Measurements from ENCODE around the gene GALNT17.

Gene GALNT17

DNA sequence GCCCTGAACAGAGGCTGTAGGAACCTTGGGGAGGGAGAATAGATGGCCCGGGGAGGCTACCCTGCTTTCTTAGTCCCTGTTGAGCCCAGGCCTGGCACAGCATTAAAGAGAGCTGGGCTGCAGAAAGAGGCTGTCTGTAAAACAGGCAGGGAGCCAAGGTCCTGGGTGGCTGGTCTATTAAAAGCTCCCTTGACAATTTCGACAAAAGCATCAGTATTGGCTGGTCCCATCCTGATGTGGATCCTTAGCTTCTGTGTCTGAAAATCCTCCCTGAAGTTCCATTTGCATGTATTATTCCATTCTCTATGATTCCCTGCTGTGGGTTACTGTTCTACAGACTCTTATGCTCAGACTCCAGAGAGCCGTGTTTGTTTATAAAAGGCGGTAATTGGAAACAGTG, 158.5 kb downstream of the GALNT17 start:
- no peak overlapping the region for H3K4me3 ChIP-seq (ENCODE audit: low read length)
- H4K20me1 ChIP-seq (ENCODE audit: insufficient read depth, low read length), result no peaks in the 10 kb centered on the region
- H3K4me1 ChIP-seq (ENCODE audit: low read length), result no peaks in the 10 kb centered on the region
- TF ChIP-seq EZH2phosphoT487 (IDR thresholded peaks at IDR 0.05; ENCODE audit: low read length), result no peak
- TF ChIP-seq, protein P1, sequence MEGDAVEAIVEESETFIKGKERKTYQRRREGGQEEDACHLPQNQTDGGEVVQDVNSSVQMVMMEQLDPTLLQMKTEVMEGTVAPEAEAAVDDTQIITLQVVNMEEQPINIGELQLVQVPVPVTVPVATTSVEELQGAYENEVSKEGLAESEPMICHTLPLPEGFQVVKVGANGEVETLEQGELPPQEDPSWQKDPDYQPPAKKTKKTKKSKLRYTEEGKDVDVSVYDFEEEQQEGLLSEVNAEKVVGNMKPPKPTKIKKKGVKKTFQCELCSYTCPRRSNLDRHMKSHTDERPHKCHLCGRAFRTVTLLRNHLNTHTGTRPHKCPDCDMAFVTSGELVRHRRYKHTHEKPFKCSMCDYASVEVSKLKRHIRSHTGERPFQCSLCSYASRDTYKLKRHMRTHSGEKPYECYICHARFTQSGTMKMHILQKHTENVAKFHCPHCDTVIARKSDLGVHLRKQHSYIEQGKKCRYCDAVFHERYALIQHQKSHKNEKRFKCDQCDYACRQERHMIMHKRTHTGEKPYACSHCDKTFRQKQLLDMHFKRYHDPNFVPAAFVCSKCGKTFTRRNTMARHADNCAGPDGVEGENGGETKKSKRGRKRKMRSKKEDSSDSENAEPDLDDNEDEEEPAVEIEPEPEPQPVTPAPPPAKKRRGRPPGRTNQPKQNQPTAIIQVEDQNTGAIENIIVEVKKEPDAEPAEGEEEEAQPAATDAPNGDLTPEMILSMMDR (IDR thresholded peaks at IDR 0.05; ENCODE audit: low read length), result no peak
- no peak for TF ChIP-seq EZH2 (optimal IDR thresholded peaks at IDR 0.05; ENCODE audit: low read depth, low read length)
- no peaks in the 10 kb centered on the region for H3K79me2 ChIP-seq (ENCODE audit: low read length)
- no peaks in the 10 kb centered on the region for H3K27me3 ChIP-seq (replicated peaks; ENCODE audit: insufficient read depth, low read length)
- no peak for DNase-seq
- no peak overlapping the region for H3K27ac ChIP-seq (ENCODE audit: low read length)
- H3K36me3 ChIP-seq (replicated peaks; ENCODE audit: insufficient read depth, low read length), result no peaks in the 10 kb centered on the region
- no peak overlapping the region for H3K9ac ChIP-seq (ENCODE audit: low read length)
- H3K9me3 ChIP-seq (replicated peaks; ENCODE audit: insufficient read depth, low read length), result no peaks in the 10 kb centered on the region
- H3K9me2 ChIP-seq (replicated peaks; ENCODE audit: insufficient read depth, low read length), result no peaks in the 10 kb centered on the region
- H3F3A ChIP-seq (ENCODE audit: insufficient read depth, low read length), result no peaks in the 10 kb centered on the region
- no peak overlapping the region for H2AFZ ChIP-seq (ENCODE audit: low read length)
- H3K4me2 ChIP-seq (ENCODE audit: low read depth, low read length), result no peak overlapping the region

DNA sequence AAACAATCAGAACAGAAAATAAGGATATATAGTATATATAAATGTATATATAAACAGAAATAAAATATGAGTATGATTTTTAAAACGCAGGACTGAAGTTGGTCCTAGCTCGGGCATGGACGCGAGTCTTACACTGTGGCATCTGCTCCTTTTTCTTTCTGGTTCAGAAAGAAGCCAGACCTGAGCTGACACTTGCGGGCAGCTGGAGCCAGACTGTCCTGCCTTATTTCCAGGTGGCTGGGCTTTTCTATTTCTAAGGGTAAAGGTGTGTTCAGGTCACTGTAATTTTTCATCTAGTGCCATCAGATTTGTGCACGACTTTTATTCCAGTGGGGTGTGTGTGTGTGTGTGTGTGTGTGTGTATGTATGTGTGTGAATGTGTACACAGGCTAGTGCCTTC, 166.4 kb downstream of the GALNT17 start:
- TF ChIP-seq, protein P1 (IDR thresholded peaks at IDR 0.05; ENCODE audit: low read length), result no peak
- TF ChIP-seq EZH2phosphoT487 (IDR thresholded peaks at IDR 0.05; ENCODE audit: low read length) (no peak), EZH2 (optimal IDR thresholded peaks at IDR 0.05; ENCODE audit: low read depth, low read length) (no peak)
- H4K20me1 ChIP-seq (ENCODE audit: insufficient read depth, low read length), result no peaks in the 10 kb centered on the region

DNA sequence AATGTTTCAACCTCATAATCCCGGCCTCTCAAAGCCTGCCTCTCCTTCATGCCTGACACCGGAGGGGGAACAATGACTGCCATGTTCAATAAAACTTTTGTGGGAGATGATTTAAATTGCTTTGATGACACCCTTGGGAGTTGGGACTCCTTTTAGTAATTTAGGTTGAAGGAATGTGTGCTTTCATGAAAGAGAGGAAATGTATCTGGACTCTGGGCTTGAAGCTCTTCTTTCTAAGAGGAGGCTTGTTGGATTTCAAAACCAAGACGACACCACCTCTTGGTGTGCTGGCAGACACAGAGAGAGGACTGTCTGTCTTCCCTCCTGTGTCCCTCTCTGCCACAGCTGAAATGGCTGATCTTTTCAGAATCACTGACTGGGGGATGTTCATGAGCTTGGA, 168.1 kb downstream of the GALNT17 start:
- Histone ChIP-seq H3K27me3 (replicated peaks; ENCODE audit: insufficient read depth, low read length) (no peaks in the 10 kb centered on the region), H2AFZ (ENCODE audit: low read length) (no peak overlapping the region), H3K9ac (ENCODE audit: low read length) (no peak overlapping the region), H4K20me1 (ENCODE audit: insufficient read depth, low read length) (no peaks in the 10 kb centered on the region), H3K36me3 (replicated peaks; ENCODE audit: insufficient read depth, low read length) (no peaks in the 10 kb centered on the region), H3K9me2 (replicated peaks; ENCODE audit: insufficient read depth, low read length) (no peaks in the 10 kb centered on the region), H3K27ac (ENCODE audit: low read length) (no peak overlapping the region), H3K4me2 (ENCODE audit: low read depth, low read length) (no peak overlapping the region), H3K4me3 (ENCODE audit: low read length) (no peak overlapping the region), H3K79me2 (ENCODE audit: low read length) (no peaks in the 10 kb centered on the region), H3K4me1 (ENCODE audit: low read length) (no peaks in the 10 kb centered on the region), H3K9me3 (replicated peaks; ENCODE audit: insufficient read depth, low read length) (no peaks in the 10 kb centered on the region), H3F3A (ENCODE audit: insufficient read depth, low read length) (no peaks in the 10 kb centered on the region)
- TF ChIP-seq EZH2phosphoT487 (IDR thresholded peaks at IDR 0.05; ENCODE audit: low read length) (no peak), EZH2 (optimal IDR thresholded peaks at IDR 0.05; ENCODE audit: low read depth, low read length) (no peak)
- TF ChIP-seq, protein P1 (IDR thresholded peaks at IDR 0.05; ENCODE audit: low read length), result no peak
- no peak for DNase-seq

More for the DNA sequence above, 166.4 kb downstream of the GALNT17 start:
- Histone ChIP-seq H3K4me3 (ENCODE audit: low read length) (no peak overlapping the region), H3F3A (ENCODE audit: insufficient read depth, low read length) (no peaks in the 10 kb centered on the region), H3K9me3 (replicated peaks; ENCODE audit: insufficient read depth, low read length) (no peaks in the 10 kb centered on the region), H3K27me3 (replicated peaks; ENCODE audit: insufficient read depth, low read length) (no peaks in the 10 kb centered on the region), H3K4me2 (ENCODE audit: low read depth, low read length) (no peak overlapping the region), H3K79me2 (ENCODE audit: low read length) (no peaks in the 10 kb centered on the region), H3K27ac (ENCODE audit: low read length) (no peak overlapping the region), H3K36me3 (replicated peaks; ENCODE audit: insufficient read depth, low read length) (no peaks in the 10 kb centered on the region), H3K9me2 (replicated peaks; ENCODE audit: insufficient read depth, low read length) (no peaks in the 10 kb centered on the region), H2AFZ (ENCODE audit: low read length) (no peak overlapping the region), H3K4me1 (ENCODE audit: low read length) (no peaks in the 10 kb centered on the region), H3K9ac (ENCODE audit: low read length) (no peak overlapping the region)
- no peak for DNase-seq
